ENCODE measurements around the gene SGK1.

DNA sequence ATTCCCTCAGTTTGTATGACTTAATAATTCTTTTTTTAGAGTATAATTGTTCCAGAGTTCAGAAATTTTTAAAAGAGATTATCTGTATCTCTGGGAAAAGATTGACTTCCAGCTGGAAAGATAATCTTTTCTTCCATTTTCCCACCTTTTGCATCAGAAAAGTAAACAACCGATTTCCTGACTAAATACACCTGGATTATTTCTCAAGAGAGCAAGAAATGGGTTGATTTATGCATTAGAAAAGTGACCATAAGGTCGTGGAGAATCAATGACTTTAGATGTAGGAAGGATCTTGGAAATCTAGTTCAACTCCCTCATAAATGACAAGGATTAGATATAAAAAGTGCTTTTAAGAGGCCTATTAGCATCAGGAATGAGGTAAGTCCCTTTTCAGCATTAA is 79.9 kb downstream of the SGK1 start:
- no peak for TF ChIP-seq POLR2AphosphoS5 (IDR thresholded peaks at IDR 0.05; ENCODE audit: low read depth, low read length)
- TF ChIP-seq POLR2A (IDR thresholded peaks at IDR 0.05; ENCODE audit: low read depth, low read length), result no peak

All from GM12892 (cell line).